ENCODE data around the gene PNLIPRP3. TPM values are rescaled to one million over a fixed set of nuclear protein-coding genes. Genes with fewer than 3 reads are reported as not detected.

Gene PNLIPRP3
- polyA plus RNA-seq, 1 of the 3 experiments (the other 2 are of a cell fraction), result not detected

DNA sequence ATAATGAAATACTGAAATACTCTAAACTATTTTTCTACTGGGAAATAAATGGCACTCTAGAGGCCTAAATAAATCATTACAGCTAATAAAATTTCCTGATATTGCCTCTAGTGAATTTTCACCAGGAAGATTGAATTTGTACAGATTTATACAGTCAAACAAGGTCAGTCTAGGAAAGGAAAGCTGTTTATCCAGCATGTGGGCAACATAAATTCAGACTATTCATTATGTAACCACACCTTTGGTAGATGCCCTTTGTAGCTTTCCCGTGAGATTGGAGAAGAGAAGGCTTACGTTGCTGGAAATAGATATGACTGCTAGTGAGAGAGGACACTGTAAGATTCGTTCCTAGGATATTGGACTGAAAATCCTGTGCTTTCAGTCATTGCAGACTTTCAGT, 82.9 kb downstream of the PNLIPRP3 start (continued):
- no peak for TF ChIP-seq YY1 (IDR thresholded peaks at IDR 0.05; ENCODE audit: low read depth)
- TF ChIP-seq NRF1 (IDR thresholded peaks at IDR 0.05; ENCODE audit: low read depth, low read length), result no peak
- TF ChIP-seq, protein P1, sequence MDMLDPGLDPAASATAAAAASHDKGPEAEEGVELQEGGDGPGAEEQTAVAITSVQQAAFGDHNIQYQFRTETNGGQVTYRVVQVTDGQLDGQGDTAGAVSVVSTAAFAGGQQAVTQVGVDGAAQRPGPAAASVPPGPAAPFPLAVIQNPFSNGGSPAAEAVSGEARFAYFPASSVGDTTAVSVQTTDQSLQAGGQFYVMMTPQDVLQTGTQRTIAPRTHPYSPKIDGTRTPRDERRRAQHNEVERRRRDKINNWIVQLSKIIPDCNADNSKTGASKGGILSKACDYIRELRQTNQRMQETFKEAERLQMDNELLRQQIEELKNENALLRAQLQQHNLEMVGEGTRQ (IDR thresholded peaks at IDR 0.05; ENCODE audit: borderline replicate concordance, low read depth, low read length), result no peak
- no peak for TF ChIP-seq EZH2phosphoT487 (IDR thresholded peaks at IDR 0.05; ENCODE audit: borderline replicate concordance, low read depth)

DNA sequence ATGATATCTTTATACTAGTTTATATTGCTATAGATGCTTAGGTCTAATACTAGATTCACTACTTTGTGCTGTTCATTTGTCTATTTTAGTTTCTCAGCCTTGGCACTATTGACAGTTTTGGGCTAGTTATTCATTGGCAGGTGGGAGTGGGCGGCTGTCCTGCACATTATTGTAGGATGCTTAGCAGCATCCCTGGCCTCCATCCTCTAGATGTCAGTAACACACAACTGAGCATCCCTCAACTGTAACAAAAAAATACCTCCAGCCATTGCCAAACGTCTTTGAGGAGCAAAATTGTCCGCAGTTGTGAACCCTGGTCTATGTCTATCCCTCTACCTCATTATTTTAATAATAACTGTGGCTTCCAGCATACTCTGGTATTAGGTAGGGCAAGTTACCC, 83.7 kb downstream of the PNLIPRP3 start:
- no peaks in the 10 kb centered on the region for H3F3A ChIP-seq (replicated peaks; ENCODE audit: insufficient read depth)
- H3K9ac ChIP-seq, result no peak overlapping the region
- H3K4me3 ChIP-seq (ENCODE audit: low read depth in 2 of 2, low read length in 1 of 2), result no peak overlapping the region
- H3K4me1 ChIP-seq (ENCODE audit: control insufficient read depth in 1 of 2, insufficient read depth in 2 of 2, low read depth in 1 of 2, low read length in 1 of 2), result no peaks in the 10 kb centered on the region
- WGBS (ENCODE audit: low lambda C conversion rate), result 50% methylated on average over 3 of the region's 3 CpGs
- H3K79me2 ChIP-seq (ENCODE audit: insufficient read depth), result no peaks in the 10 kb centered on the region
- CTCF ChIA-PET, result interaction anchor here (0.6 to 1.8 kb wide), 5 partner anchors 10 to 632 kb away, joined by 3 to 13 read pairs (median 4); no protein-coding TSS in a partner anchor
- H3K9me2 ChIP-seq, result no peaks in the 10 kb centered on the region
- no peaks in the 10 kb centered on the region for H3K9me3 ChIP-seq
- 0 out of 2 replicates have a peak, but pooled peaks cover 2% of the 10 kb centered on the region for H4K20me1 ChIP-seq (ENCODE audit: insufficient read depth)
- no peak overlapping the region for H3K27ac ChIP-seq (ENCODE audit: low read depth in 2 of 2, low read length in 1 of 2)
- TF ChIP-seq GATA2 (CRISPR knock-in tag; IDR thresholded peaks at IDR 0.05) (no peak), TAF1 (IDR thresholded peaks at IDR 0.05; ENCODE audit: borderline replicate concordance, low read depth, low read length) (no peak), JUND (IDR thresholded peaks at IDR 0.05) (no peak), NRF1 (IDR thresholded peaks at IDR 0.05; ENCODE audit: low read depth, low read length) (no peak), NFIC (IDR thresholded peaks at IDR 0.05; ENCODE audit: borderline replicate concordance) (no peak)
- TF ChIP-seq, protein P2, sequence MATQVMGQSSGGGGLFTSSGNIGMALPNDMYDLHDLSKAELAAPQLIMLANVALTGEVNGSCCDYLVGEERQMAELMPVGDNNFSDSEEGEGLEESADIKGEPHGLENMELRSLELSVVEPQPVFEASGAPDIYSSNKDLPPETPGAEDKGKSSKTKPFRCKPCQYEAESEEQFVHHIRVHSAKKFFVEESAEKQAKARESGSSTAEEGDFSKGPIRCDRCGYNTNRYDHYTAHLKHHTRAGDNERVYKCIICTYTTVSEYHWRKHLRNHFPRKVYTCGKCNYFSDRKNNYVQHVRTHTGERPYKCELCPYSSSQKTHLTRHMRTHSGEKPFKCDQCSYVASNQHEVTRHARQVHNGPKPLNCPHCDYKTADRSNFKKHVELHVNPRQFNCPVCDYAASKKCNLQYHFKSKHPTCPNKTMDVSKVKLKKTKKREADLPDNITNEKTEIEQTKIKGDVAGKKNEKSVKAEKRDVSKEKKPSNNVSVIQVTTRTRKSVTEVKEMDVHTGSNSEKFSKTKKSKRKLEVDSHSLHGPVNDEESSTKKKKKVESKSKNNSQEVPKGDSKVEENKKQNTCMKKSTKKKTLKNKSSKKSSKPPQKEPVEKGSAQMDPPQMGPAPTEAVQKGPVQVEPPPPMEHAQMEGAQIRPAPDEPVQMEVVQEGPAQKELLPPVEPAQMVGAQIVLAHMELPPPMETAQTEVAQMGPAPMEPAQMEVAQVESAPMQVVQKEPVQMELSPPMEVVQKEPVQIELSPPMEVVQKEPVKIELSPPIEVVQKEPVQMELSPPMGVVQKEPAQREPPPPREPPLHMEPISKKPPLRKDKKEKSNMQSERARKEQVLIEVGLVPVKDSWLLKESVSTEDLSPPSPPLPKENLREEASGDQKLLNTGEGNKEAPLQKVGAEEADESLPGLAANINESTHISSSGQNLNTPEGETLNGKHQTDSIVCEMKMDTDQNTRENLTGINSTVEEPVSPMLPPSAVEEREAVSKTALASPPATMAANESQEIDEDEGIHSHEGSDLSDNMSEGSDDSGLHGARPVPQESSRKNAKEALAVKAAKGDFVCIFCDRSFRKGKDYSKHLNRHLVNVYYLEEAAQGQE (IDR thresholded peaks at IDR 0.05; ENCODE audit: low read depth, low read length), result no peak
- TF ChIP-seq, protein P3, sequence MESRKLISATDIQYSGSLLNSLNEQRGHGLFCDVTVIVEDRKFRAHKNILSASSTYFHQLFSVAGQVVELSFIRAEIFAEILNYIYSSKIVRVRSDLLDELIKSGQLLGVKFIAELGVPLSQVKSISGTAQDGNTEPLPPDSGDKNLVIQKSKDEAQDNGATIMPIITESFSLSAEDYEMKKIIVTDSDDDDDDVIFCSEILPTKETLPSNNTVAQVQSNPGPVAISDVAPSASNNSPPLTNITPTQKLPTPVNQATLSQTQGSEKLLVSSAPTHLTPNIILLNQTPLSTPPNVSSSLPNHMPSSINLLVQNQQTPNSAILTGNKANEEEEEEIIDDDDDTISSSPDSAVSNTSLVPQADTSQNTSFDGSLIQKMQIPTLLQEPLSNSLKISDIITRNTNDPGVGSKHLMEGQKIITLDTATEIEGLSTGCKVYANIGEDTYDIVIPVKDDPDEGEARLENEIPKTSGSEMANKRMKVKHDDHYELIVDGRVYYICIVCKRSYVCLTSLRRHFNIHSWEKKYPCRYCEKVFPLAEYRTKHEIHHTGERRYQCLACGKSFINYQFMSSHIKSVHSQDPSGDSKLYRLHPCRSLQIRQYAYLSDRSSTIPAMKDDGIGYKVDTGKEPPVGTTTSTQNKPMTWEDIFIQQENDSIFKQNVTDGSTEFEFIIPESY (IDR thresholded peaks at IDR 0.05; ENCODE audit: borderline replicate concordance, low read depth), result no peak
- no peak overlapping the region for H2AFZ ChIP-seq (ENCODE audit: low read depth)
- no peaks in the 10 kb centered on the region for H3K36me3 ChIP-seq (replicated peaks in 1 of 2; ENCODE audit: control insufficient read depth in 1 of 2, insufficient read depth in 2 of 2, low read length in 1 of 2)
- H3K27me3 ChIP-seq (ENCODE audit: insufficient read depth), result no peaks in the 10 kb centered on the region
- POLR2A ChIA-PET, result no interaction called here
- no peak for DNase-seq
- H3K4me2 ChIP-seq, result no peak overlapping the region
